Measurements from ENCODE around the gene BRINP2. TPM values are rescaled to one million over a fixed set of nuclear protein-coding genes. Genes with fewer than 3 reads are reported as not detected.
A peak's percentile ranks its signal among the peaks of the same experiment; 100 is the strongest.

Gene BRINP2
- total RNA-seq, 2 donors from 2014 or later = not detected

DNA sequence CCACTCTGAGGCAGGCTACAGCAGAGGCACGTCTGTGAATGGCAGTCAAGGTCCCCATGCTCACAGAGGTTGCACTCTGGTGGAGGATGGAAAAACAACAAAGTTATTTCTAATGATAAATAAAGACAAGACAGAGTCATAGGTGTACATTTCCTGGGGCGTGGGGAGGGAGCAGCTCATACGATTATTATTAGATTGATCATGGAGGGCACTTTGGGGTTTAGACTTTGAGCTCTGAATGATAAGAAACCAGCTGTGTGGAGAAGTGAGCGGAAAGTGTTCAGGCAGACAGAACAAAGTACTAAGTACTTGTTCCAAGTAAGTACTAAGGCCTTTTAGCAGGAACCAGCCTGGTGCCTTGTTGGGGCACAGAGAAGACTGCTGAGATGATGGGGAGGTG, 86.8 kb downstream of the BRINP2 start:
- Histone ChIP-seq H3K4me3 (no peak overlapping the region), H3K4me1 (ENCODE audit: control insufficient read depth in 1 of 2, low read depth in 2 of 2) (peaks cover 0 to 11% of the 10 kb centered on the region in 2 donors), H3K27me3 (replicated peaks; ENCODE audit: insufficient read depth) (no peaks in the 10 kb centered on the region), H3K27ac (no peak overlapping the region), H3K36me3 (no peaks in the 10 kb centered on the region), H3K9me3 (no peaks in the 10 kb centered on the region)
- TF ChIP-seq, protein P1, sequence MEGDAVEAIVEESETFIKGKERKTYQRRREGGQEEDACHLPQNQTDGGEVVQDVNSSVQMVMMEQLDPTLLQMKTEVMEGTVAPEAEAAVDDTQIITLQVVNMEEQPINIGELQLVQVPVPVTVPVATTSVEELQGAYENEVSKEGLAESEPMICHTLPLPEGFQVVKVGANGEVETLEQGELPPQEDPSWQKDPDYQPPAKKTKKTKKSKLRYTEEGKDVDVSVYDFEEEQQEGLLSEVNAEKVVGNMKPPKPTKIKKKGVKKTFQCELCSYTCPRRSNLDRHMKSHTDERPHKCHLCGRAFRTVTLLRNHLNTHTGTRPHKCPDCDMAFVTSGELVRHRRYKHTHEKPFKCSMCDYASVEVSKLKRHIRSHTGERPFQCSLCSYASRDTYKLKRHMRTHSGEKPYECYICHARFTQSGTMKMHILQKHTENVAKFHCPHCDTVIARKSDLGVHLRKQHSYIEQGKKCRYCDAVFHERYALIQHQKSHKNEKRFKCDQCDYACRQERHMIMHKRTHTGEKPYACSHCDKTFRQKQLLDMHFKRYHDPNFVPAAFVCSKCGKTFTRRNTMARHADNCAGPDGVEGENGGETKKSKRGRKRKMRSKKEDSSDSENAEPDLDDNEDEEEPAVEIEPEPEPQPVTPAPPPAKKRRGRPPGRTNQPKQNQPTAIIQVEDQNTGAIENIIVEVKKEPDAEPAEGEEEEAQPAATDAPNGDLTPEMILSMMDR (IDR thresholded peaks at IDR 0.05) = no peak
- DNase-seq (ENCODE audit: low spot score) (no peak), ATAC-seq (ENCODE audit: insufficient number of reproducible peaks, low FRiP score, low read depth) (no peak)

DNA sequence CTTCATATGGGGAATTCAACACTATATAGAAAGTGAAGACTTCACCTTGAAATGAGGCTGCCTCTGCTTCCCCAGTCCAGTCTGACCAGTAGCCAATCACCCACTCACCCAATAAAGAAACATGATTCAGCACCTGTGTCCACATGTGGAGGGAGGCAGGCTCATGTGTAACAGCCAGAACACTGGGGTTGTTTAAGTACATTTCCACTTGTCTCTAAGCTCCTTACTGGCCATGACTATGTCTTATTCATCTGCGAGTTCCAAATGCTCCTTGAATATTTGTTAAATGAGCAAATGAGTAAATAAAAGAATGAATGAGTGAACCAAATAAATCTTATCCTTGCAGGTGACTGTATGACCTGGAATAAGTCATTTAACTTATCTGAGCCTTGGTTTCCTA, 100.1 kb downstream of the BRINP2 start:
- Histone ChIP-seq H3K27me3 (replicated peaks; ENCODE audit: insufficient read depth) (no peaks in the 10 kb centered on the region), H3K27ac (no peak overlapping the region), H3K4me1 (ENCODE audit: control insufficient read depth in 1 of 2, low read depth in 2 of 2) (peaks cover 7 to 25% of the 10 kb centered on the region in 2 donors), H3K36me3 (no peaks in the 10 kb centered on the region), H3K4me3 (no peak overlapping the region), H3K9me3 (no peaks in the 10 kb centered on the region)
- DNase-seq (ENCODE audit: low spot score) = no peak
- no peak for ATAC-seq (ENCODE audit: insufficient number of reproducible peaks, low FRiP score, low read depth)
- TF ChIP-seq, protein P1 (IDR thresholded peaks at IDR 0.05) = no peak

GRCh38 chr1:177273141-177273540, 102.4 kb downstream of the BRINP2 start:
- TF ChIP-seq, protein P1 (IDR thresholded peaks at IDR 0.05) = no peak
- Histone ChIP-seq H3K36me3 (no peaks in the 10 kb centered on the region), H3K9me3 (no peaks in the 10 kb centered on the region), H3K4me1 (ENCODE audit: control insufficient read depth in 1 of 2, low read depth in 2 of 2) (peaks cover 7 to 25% of the 10 kb centered on the region in 2 donors), H3K27me3 (replicated peaks; ENCODE audit: insufficient read depth) (no peaks in the 10 kb centered on the region), H3K27ac (no peak overlapping the region), H3K4me3 (no peak overlapping the region)
- ATAC-seq (ENCODE audit: insufficient number of reproducible peaks, low FRiP score, low read depth) = no peak
- DNase-seq (ENCODE audit: low spot score) = no peak

GRCh38 chr1:177274687-177275211, 104.0 kb downstream of the BRINP2 start:
- no peaks in the 10 kb centered on the region for H3K9me3 ChIP-seq
- DNase-seq (ENCODE audit: low spot score) (no peak), ATAC-seq (ENCODE audit: insufficient number of reproducible peaks, low FRiP score, low read depth) (peak; percentile 71)
- TF ChIP-seq, protein P1 (IDR thresholded peaks at IDR 0.05) = no peak
- no peaks in the 10 kb centered on the region for H3K27me3 ChIP-seq (replicated peaks; ENCODE audit: insufficient read depth)
- H3K4me3 ChIP-seq = peak overlapping the region; percentile 30
- H3K4me1 ChIP-seq (ENCODE audit: control insufficient read depth in 1 of 2, low read depth in 2 of 2) = peaks cover 7 to 25% of the 10 kb centered on the region in 2 donors
- H3K27ac ChIP-seq = peak overlapping the region in 1 of 2 donors; percentile 30
- H3K36me3 ChIP-seq = no peaks in the 10 kb centered on the region

GRCh38 chr1:177275736-177276135, 105.0 kb downstream of the BRINP2 start:
- Histone ChIP-seq H3K27me3 (replicated peaks; ENCODE audit: insufficient read depth) (no peaks in the 10 kb centered on the region), H3K4me3 (no peak overlapping the region), H3K27ac (no peak overlapping the region), H3K36me3 (no peaks in the 10 kb centered on the region), H3K4me1 (ENCODE audit: control insufficient read depth in 1 of 2, low read depth in 2 of 2) (peaks cover 7 to 25% of the 10 kb centered on the region in 2 donors), H3K9me3 (no peaks in the 10 kb centered on the region)
- TF ChIP-seq, protein P1 (IDR thresholded peaks at IDR 0.05) = no peak
- DNase-seq (ENCODE audit: low spot score) (no peak), ATAC-seq (ENCODE audit: insufficient number of reproducible peaks, low FRiP score, low read depth) (no peak)

All from thoracic aorta (tissue), 2 donors.